GM21526 (cell line): ENCODE measurements around the gene RAB5A.
"Not testable (repeated sequence)": the region's sequence is repeated elsewhere in the genome, so short reads cannot be mapped to it uniquely, and the experiment has no call there.

Experiments
- ATAC-seq: cut with Tn5 transposase; IDR thresholded peaks from one replicate; pipeline ENCODE4 v1.9.1; 2021; ENCODE audit warnings: moderate library complexity; ENCODE audit not compliant: unreplicated experiment, low FRiP score

Gene RAB5A

GRCh38 chr3:20022954-20023622, 76.2 kb downstream of the RAB5A start:
- no peak for ATAC-seq

- ATAC-seq, result no peak
Measured at GRCh38 chr3:20023623-20024405, 76.9 kb downstream of the RAB5A start.

- ATAC-seq, result no peak
Measured at GRCh38 chr3:20027136-20027535, 80.2 kb downstream of the RAB5A start.

GRCh38 chr3:20028905-20029331, 82.0 kb downstream of the RAB5A start:
- no peak for ATAC-seq

- ATAC-seq, result not testable (repeated sequence)
Measured at GRCh38 chr3:20031939-20032338, 85.0 kb downstream of the RAB5A start.
